Activated T-cell treated with anti-CD3 and anti-CD28 coated beads, Interleukin-2, amount 50 U/mL, for 48 hours (primary cell): ENCODE measurements around the gene ATG2B.
"Not testable (repeated sequence)": the region's sequence is repeated elsewhere in the genome, so short reads cannot be mapped to it uniquely, and the experiment has no call there.

Experiments
- DNase-seq, 2 experiments: peaks; one replicate each; pipeline ENCODE4 v3.0.0-alpha.2; 2020

ATG2B gene

DNA sequence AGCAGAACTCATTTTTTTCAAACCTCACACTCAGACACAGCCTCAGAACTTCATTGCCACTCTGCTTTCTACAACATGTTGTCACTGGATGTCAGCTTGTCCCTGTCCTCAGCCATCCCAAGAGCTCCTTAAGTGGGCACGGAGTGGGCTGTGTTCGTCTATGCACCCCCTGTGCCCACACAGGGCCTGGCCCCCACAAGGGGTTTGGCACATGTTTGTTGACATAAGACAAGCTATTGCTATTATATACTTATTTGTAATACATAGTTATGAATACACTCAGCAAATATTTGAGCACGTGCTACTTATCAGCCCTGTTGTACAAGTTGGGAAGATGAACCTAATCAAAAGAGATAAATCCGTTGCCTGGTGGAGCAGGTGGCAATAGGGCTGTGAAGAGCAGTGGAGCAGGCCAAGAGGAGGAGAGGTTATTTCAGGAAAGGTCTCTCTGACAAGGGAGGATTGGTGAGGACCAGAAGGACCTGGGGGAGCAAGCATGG, 111.4 kb downstream of the ATG2B start:
- no peak for DNase-seq

DNA sequence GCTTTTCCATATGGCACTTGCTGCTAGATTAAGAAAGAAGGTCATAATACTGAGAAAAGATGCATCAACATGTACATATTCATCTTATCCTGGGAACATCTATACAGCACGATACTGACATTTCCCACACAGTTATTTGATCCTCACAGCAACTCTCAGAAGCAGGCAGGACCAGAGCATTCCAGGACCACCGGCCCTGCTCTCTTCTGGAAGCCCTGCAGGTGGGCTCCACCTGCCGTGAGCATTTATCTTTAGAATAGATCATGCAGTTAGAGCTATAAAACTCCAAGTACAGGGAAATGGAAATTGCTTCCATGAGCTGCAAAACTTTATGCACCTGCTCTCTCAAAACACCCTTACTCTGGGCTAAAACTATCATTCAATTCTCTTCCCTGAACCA, 112.7 kb downstream of the ATG2B start:
- DNase-seq = no peak

DNA sequence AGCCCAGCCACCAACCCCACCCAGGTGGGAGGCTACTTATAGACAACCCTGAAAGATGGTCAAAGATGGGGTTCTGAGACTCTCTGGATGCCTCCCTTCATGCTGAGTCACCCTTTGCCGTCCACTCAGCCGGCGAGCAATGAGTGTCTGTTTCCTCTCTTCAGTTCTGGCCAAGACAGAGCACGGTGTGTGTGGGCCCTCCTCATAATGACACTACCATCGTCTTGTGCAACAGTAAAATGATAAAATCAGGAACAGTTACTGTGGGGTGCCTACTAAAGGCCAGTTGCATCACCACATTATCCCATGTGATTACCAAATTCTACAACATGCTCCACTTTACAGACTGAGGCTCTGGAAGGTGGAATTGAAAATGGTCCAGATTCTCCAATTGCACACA, 114.1 kb downstream of the ATG2B start:
- no peak for DNase-seq

DNA sequence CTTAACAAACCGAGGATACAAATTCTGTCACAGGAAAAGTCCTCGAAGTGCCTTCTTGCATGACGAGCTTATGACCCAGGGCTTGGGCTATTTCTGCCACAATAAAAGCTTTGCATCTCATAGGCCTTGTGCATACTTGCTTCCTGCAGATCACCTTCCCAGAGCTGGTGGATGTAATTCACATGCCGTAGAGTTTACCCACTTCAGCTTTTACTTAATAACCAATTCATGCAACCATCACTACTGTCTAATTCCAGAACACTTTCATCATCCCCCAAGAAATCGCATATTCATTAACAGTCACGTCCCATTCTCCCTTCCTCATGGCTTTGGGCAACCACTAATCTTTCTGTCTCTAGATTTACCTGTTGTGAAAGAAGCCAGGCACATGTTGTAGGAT, 116.1 kb downstream of the ATG2B start:
- no peak for DNase-seq

DNA sequence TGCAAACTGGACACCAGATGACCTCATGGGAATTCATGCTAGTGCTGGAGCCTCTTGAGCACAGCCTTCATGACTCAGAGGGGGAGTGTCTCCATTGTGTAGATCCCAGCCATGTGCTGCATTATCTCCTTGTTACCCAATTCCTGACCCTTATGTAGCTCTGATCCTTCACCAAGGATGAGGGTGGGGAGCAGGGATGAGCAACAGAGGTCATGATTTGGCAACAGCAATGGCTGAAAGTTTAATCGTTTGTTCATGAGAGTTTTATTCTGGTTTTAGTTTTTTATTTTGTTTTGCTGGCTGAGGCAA, 116.6 kb downstream of the ATG2B start:
- DNase-seq = no peak

DNA sequence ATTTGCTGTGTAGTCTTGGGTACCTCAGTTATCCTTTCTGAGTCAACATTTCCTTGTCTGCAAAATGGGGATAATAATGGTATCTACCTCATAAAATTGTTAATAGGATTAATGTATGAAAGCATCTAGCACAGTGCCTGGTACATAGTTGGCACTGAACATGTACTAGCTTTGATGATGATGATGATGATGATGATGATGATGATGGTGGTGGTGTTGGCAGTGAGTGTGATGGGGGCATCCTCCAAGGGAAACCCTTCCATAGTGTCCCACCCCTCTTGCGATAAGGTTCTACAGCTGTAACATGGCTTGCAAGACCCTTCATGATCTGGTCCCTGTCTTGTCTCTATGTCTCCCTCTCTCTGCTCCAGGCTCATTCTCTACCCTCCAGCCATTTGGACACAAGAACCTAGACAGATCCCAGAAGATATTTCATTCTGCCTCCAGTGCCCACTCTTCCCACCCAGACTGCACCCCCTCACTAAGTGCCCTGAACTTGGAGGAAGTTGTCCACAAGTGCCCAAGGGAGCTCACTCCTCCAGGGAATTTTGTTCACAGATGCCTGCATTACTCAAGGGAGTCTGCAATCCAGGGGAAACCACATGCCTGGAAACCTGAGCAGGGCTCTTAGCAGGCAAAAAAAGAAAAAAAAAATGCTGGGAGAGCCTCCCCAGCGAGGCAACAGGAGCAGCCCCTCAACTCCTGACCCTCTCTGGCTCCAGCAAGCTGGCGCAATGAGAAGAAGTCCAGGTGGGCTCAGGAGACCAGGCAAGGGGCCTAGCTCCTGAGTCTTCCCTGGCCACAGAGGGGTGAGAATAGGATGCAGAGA, 117.2 kb downstream of the ATG2B start:
- DNase-seq = no peak

DNA sequence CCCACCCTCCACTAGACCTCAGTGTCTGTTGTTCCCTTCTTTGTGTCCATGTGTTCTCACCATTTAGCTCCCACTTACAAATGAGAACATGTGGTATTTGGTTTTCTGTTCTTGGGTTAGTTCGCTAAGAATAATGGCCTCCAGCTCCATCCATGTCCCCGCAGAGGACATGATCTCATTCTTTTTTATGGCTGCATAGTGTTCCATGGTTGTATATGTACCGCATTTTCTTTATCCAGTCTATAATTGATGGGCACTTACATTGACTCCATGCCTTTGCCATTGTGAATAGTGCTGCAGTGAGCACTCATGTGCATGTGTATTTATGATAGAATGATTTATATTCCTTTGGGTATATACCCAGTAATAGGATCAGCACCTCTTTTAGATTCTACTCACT, 118.1 kb downstream of the ATG2B start:
- DNase-seq = not testable (repeated sequence)

DNA sequence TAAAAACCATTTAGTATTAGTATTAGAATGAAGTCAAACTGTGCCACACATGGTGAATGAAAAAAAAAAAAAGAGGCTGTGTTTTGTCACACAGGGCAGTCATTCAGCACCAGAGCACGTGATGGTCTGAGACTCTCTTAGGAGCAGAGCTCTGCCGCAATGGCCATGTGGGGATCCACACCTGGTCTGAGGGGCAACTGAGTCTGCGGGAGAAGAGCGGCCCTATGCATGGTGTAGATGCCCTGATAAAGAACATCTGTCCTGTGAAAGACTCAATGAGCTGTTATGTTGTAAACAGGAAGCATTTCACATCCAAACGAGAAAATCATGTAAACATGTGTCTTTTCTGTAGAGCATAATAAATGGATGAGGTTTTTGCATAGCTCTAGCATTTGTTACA, 119.4 kb downstream of the ATG2B start:
- no peak for DNase-seq

DNA sequence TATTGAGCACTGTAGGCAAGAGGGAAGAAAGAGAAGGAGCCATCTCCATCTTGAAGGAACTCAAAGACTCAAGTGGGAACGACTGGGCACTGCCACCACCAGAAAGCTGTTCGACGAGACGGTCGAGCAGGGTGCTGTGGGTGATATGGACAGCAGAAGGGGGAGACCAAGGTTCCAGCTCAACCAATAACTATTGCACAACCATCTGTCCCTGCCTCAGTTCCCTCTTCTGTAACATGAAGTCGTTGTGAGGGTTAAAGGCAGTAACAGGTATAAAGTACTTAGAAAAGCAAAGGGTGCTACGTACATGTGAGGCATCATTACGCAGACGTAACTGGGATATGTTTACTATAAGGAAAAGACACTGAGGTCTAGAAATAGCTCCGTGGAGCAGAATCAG, 121.0 kb downstream of the ATG2B start:
- DNase-seq = no peak

DNA sequence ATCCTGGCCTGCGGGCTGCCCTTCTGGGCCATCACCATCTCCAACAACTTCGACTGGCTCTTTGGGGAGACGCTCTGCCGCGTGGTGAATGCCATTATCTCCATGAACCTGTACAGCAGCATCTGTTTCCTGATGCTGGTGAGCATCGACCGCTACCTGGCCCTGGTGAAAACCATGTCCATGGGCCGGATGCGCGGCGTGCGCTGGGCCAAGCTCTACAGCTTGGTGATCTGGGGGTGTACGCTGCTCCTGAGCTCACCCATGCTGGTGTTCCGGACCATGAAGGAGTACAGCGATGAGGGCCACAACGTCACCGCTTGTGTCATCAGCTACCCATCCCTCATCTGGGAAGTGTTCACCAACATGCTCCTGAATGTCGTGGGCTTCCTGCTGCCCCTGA, 122.5 kb downstream of the ATG2B start:
- DNase-seq = no peak

DNA sequence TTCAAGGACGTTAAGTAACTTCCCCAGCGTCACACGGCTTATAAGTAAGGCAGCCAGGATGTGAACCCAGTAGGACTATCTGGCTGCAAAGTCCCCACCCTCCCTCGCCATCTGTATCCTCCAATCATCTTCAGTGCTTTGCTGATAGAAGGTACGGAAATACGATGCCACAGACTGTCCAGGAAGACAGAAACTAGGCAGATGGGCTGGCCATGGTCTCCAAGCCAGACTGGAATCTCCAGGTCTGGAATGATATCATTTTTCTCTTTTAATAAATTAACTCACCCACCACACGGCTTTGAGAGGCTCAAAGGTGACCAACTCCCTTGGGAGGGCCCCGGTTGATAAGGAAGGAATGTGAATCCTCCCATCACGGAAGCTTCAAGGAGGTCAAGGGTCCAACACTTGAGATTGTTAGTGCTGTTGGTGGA, 123.4 kb downstream of the ATG2B start:
- no peak for DNase-seq

DNA sequence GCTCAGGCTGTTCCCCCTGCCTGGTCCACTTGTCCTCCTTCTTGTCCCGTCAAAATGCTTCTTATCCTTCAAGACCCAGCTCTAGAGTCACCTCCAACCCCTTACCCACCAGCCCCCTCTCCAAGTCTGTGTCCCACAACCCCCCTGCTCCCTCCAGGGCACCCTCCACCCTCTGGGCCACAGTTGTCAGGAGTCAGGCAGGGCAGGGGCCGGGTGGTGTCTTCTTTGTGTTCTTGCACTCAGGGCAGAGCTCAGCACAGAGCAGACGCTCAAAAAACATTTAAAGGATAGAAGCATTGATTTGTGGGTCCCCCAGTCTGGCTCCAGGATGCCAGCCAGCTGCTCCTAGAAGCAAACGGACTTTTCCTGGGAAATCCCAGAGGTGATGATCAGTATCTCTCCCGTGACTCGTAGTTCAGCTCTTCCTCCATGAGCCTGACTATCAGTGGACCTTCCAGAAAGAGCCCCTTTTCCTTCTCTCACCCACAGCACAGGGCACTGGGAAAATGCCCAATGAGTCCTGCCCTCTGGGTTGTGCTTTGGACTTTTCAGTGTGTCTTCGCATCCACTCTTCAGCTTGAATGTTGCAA, 124.4 kb downstream of the ATG2B start:
- no peak for DNase-seq

DNA sequence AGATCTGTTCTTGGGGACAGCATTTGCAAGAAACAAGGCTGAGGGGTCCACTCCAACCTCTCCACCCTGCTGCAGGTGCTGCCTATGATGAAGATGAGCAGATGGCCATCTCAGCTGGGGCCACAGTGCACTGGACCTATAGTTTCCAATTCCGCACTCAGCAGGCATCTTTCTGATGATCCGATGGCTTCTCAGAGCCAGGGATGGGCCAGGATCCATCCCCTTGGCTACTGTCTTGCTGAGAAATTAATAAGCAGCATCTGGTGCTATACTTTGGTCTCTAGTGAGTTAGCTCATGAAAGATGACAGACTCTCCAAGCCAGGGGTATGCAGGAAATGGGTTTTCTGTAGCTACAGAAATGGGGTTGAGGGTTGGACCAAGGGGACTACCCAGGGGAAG, 125.5 kb downstream of the ATG2B start:
- DNase-seq = no peak

DNA sequence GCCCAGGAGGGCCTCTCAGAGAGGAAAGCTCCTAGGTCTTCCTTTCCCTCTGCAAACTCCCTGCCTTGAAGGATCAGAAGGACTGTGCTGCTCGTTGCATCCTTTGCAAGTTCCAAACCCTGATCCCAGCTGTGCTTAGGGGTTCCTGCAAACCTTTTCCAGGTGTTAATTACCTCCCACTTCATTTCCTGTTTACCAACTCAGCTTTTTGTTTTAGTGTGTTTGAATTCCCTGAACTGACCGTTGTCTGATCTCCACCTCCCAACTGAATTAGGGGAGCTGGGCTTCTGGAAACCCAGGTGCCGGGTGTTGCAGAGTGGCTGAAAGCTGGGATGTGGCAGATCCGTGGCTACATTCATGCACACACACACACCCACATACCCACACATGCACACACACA, 127.7 kb downstream of the ATG2B start:
- DNase-seq = no peak

DNA sequence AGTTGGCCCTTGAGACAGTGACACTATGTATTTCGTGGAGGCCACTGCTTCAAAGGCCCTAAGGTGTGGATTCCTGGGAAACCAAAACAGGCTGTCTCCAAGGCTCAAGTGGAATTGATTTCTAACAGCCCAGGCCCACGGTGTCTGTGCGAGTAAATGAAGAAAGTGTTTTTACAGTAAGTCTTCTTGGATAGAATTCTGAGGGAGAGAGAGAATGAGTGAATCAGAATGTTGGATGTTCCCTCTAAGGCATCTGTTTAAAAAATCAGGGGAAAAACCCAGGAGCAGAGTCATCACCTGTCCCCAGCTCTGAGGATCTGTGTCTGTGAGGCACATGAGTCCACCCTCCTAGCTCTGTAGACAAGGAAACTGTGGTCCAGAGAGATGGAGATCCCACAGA, 129.5 kb downstream of the ATG2B start:
- DNase-seq = no peak

DNA sequence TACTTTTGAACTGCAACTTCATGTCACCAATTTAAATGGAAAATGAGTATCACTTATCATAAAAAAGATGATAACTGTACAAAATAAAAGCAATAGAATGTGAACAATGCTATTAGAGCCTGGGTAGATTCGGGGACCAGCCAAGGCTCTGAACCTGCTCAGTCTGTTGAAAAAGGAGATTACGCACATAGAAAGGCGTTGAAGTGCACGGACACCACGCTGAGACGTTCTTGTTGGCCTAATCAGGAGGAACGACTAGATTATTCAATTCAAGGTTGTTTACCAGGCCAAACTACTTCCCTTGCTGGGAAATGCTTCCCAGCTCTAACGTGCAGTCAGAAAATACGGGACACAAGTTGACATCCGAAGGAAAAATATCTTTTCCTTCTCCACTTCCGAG, 130.6 kb downstream of the ATG2B start:
- DNase-seq = no peak

DNA sequence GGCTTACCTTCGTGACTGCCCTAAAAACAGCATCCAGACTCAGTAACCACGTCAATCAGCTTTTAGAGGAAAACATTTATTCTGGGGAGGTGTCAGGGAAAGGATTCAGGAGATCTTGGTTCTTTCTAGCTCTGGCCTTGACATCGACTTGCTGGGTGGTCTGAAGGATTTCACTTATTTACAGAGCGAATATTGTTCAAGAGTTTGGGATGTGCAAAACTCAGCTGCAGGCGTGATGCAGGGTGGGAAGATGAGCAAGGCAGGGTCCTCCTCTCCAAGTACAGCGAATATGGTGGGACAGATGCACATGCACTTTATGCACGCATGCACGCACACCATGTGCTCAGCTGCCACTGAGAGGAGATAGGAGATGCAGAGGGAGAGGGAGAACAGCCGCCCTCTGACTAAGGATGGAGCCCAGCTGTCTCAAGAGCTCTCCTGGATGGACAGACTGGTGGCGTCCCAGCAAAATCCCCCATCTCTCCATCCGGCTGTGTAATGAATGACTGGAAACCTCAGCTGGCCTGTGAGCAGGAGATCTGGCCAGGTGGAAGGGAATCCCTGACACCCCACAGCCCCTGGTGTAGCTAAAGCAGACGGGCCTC, 131.5 kb downstream of the ATG2B start:
- no peak for DNase-seq

DNA sequence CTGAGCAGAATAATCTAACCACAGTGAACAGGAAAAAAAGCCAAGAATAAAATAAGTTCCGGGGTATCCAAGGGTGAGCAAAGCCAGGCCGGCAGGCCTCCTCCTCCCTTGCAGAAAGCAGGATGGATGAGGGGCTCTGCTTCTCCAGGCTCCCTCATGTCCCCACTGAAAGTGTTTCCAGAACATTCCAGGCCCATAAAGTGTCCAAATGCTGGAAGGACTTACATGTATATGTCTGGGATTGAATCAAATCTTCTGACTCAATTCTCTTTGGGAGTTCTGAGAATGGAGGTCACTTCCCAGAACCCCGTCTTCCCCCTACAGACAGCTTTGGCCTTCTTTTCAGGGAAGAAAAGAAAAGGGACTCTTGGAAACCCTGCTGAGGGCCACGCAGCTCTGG, 132.1 kb downstream of the ATG2B start:
- DNase-seq = no peak

DNA sequence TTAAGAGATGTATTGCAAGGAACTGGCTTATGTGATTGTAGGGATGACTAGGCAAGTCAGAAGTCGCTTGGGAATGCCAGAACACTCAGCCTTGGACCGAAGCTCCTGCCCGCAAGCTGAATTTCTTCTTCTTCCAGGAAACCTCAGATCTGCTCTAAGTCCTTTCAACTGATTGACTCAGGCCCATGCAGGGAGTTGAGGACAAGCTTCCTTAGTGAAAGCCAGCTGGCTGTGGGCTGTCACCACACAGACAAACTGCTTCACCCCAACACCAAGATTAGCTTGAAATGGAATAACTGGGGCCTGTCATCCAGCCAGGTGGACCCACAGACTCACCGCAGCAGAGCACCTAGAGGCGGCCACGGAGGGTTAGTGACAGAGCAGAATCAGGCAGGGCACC, 133.8 kb downstream of the ATG2B start:
- no peak for DNase-seq
